ENCODE measurements around the gene RAMP3.

DNA sequence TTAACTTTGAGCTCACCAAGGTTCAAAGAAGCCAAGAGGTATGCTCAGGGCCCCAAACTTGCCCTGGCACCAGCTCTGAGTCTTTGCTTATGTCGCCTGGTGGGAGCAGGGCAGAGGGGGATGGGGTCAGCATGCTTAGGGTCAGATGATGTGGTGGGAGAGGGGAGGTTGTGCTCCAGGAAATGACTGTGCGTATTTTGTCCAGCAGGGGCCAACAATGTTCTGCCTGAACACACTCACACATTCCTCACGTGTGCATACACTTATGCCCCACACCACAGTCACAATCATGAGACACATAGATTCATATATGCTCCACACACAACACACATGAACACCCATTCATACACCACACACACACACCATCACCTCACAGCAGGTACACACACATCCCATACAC is 4.4 kb upstream of the RAMP3 start:
- TF ChIP-seq, protein P1, sequence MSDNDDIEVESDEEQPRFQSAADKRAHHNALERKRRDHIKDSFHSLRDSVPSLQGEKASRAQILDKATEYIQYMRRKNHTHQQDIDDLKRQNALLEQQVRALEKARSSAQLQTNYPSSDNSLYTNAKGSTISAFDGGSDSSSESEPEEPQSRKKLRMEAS (IDR thresholded peaks at IDR 0.05; ENCODE audit: low read depth, low read length): no peak
- TF ChIP-seq, protein P2, sequence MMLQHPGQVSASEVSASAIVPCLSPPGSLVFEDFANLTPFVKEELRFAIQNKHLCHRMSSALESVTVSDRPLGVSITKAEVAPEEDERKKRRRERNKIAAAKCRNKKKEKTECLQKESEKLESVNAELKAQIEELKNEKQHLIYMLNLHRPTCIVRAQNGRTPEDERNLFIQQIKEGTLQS (IDR thresholded peaks at IDR 0.05; ENCODE audit: borderline replicate concordance, extremely low read depth, low read depth, low read length): no peak
- TF ChIP-seq HDAC2 (IDR thresholded peaks at IDR 0.05): no peak
- no peak for TF ChIP-seq BRCA1 (IDR thresholded peaks at IDR 0.05; ENCODE audit: low read depth, low read length)
- TF ChIP-seq POLR2AphosphoS5 (IDR thresholded peaks at IDR 0.05; ENCODE audit: low read length): no peak
- TF ChIP-seq, protein P3, sequence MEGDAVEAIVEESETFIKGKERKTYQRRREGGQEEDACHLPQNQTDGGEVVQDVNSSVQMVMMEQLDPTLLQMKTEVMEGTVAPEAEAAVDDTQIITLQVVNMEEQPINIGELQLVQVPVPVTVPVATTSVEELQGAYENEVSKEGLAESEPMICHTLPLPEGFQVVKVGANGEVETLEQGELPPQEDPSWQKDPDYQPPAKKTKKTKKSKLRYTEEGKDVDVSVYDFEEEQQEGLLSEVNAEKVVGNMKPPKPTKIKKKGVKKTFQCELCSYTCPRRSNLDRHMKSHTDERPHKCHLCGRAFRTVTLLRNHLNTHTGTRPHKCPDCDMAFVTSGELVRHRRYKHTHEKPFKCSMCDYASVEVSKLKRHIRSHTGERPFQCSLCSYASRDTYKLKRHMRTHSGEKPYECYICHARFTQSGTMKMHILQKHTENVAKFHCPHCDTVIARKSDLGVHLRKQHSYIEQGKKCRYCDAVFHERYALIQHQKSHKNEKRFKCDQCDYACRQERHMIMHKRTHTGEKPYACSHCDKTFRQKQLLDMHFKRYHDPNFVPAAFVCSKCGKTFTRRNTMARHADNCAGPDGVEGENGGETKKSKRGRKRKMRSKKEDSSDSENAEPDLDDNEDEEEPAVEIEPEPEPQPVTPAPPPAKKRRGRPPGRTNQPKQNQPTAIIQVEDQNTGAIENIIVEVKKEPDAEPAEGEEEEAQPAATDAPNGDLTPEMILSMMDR (IDR thresholded peaks at IDR 0.05 in 2 of 3, conservative IDR thresholded peaks at IDR 0.05 in 1 of 3; ENCODE audit: control insufficient read depth in 2 of 3, extremely low read depth in 1 of 3, insufficient read depth in 1 of 3, low read depth in 3 of 3, low read length in 3 of 3): 0 out of 6 replicates have a peak, but pooled peaks of 1 of the 3 experiments have one; percentile 3
- TF ChIP-seq, protein P4, sequence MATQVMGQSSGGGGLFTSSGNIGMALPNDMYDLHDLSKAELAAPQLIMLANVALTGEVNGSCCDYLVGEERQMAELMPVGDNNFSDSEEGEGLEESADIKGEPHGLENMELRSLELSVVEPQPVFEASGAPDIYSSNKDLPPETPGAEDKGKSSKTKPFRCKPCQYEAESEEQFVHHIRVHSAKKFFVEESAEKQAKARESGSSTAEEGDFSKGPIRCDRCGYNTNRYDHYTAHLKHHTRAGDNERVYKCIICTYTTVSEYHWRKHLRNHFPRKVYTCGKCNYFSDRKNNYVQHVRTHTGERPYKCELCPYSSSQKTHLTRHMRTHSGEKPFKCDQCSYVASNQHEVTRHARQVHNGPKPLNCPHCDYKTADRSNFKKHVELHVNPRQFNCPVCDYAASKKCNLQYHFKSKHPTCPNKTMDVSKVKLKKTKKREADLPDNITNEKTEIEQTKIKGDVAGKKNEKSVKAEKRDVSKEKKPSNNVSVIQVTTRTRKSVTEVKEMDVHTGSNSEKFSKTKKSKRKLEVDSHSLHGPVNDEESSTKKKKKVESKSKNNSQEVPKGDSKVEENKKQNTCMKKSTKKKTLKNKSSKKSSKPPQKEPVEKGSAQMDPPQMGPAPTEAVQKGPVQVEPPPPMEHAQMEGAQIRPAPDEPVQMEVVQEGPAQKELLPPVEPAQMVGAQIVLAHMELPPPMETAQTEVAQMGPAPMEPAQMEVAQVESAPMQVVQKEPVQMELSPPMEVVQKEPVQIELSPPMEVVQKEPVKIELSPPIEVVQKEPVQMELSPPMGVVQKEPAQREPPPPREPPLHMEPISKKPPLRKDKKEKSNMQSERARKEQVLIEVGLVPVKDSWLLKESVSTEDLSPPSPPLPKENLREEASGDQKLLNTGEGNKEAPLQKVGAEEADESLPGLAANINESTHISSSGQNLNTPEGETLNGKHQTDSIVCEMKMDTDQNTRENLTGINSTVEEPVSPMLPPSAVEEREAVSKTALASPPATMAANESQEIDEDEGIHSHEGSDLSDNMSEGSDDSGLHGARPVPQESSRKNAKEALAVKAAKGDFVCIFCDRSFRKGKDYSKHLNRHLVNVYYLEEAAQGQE (IDR thresholded peaks at IDR 0.05; ENCODE audit: low read depth, low read length): no peak
- no peak for TF ChIP-seq POLR2A (IDR thresholded peaks at IDR 0.05; ENCODE audit: low read depth, low read length)
- TF ChIP-seq HCFC1 (IDR thresholded peaks at IDR 0.05; ENCODE audit: low read length): no peak
- no peak for TF ChIP-seq EZH2 (IDR thresholded peaks at IDR 0.05; ENCODE audit: borderline replicate concordance, control insufficient read depth, low read depth, low read length)
- no peak for TF ChIP-seq CHD2 (IDR thresholded peaks at IDR 0.05; ENCODE audit: borderline replicate concordance, low read depth, low read length)
- TF ChIP-seq RAD21 (IDR thresholded peaks at IDR 0.05; ENCODE audit: insufficient read depth, low read depth, low read length): no peak
- no peak for TF ChIP-seq ESRRA (IDR thresholded peaks at IDR 0.05; ENCODE audit: low read length)

All from GM12878 (cell line).